Kidney epithelial cell (primary cell): ENCODE results near the gene MYO1B. TPM values are rescaled to one million over a fixed set of nuclear protein-coding genes. Genes with fewer than 3 reads are reported as not detected.

ENCODE experiments used
- DNase-seq: peaks from one replicate; pipeline ENCODE4 v3.0.0-alpha.2; 2010; ENCODE audit warnings: low read depth
- H3K27me3 ChIP-seq: 2 replicates; pipeline ENCODE4 v1.6.0; 2011; ENCODE audit warnings: low read length; ENCODE audit not compliant: control insufficient read depth, insufficient read depth
- H3K36me3 ChIP-seq: 2 replicates; pipeline ENCODE4 v1.5.1; 2011; ENCODE audit warnings: low read length; ENCODE audit not compliant: control insufficient read depth, insufficient read depth
- H3K4me3 ChIP-seq: 2 replicates; pipeline ENCODE4 v1.5.1; 2011; ENCODE audit warnings: low read depth, mild to moderate bottlenecking, control low read depth, low read length
- total RNA-seq: library from RNA; depleted of rRNA; stranded (reverse); fragments of >200 nt; gene quantifications from 2 replicates; pipeline ENCODE4 v1.2.3, GENCODE V29; 2015
- TF ChIP-seq, protein P1 (sequence below): IDR thresholded peaks from 2 replicates; pipeline ENCODE4 v1.5.1; 2011; ENCODE audit warnings: mild to moderate bottlenecking, moderate library complexity, low read length, control low read depth, inconsistent platforms; ENCODE audit not compliant: insufficient read depth, poor library complexity, severe bottlenecking

The MYO1B gene
- total RNA-seq, 1 donor from 2014 or later = 62.8 TPM

DNA sequence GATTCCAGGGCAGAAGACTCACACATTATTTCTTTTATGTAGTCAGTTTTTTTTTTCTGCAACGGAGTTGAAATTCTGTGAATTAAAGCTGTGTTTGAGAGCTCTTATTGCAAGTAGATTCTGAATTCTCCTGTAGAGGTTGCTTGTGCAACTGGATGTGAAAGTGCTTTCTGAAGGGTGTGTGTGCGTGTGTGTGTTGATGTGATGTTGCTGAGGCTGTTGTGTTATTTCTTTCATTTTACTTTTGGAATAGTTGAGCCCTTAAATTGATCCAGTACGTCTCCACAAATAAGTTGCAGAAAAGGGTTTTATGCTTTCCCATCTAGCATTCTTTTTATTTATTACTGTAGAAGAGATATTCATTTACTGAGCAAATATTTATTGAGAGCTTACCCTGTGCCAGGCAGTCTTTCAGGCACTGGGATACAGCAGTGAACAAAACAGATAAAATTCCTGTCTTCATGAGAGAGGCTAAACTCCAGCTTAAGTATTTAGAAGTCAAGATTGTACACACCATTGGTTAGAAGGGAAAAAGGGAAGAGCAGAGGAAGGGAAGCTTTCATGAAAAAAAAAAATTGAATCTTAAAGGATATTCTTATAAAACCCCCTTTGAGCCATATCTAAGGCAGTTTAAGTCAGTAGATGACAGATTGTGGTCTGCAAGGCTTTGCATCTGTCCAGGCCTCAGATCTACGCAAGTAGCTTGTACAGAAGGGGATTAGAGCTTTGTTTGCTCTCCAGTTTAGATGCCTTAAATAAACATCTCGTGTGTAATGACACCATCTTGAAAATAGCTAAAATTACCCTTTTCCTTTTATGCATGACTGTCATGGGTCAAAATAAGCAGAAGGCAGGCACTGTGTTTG is 58.2 kb downstream of the MYO1B start:
- H3K36me3 ChIP-seq = no peaks in the 10 kb centered on the region
- TF ChIP-seq, protein P1, sequence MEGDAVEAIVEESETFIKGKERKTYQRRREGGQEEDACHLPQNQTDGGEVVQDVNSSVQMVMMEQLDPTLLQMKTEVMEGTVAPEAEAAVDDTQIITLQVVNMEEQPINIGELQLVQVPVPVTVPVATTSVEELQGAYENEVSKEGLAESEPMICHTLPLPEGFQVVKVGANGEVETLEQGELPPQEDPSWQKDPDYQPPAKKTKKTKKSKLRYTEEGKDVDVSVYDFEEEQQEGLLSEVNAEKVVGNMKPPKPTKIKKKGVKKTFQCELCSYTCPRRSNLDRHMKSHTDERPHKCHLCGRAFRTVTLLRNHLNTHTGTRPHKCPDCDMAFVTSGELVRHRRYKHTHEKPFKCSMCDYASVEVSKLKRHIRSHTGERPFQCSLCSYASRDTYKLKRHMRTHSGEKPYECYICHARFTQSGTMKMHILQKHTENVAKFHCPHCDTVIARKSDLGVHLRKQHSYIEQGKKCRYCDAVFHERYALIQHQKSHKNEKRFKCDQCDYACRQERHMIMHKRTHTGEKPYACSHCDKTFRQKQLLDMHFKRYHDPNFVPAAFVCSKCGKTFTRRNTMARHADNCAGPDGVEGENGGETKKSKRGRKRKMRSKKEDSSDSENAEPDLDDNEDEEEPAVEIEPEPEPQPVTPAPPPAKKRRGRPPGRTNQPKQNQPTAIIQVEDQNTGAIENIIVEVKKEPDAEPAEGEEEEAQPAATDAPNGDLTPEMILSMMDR = no peak
- H3K27me3 ChIP-seq = no peaks in the 10 kb centered on the region
- no peak for DNase-seq
- H3K4me3 ChIP-seq = no peak overlapping the region

DNA sequence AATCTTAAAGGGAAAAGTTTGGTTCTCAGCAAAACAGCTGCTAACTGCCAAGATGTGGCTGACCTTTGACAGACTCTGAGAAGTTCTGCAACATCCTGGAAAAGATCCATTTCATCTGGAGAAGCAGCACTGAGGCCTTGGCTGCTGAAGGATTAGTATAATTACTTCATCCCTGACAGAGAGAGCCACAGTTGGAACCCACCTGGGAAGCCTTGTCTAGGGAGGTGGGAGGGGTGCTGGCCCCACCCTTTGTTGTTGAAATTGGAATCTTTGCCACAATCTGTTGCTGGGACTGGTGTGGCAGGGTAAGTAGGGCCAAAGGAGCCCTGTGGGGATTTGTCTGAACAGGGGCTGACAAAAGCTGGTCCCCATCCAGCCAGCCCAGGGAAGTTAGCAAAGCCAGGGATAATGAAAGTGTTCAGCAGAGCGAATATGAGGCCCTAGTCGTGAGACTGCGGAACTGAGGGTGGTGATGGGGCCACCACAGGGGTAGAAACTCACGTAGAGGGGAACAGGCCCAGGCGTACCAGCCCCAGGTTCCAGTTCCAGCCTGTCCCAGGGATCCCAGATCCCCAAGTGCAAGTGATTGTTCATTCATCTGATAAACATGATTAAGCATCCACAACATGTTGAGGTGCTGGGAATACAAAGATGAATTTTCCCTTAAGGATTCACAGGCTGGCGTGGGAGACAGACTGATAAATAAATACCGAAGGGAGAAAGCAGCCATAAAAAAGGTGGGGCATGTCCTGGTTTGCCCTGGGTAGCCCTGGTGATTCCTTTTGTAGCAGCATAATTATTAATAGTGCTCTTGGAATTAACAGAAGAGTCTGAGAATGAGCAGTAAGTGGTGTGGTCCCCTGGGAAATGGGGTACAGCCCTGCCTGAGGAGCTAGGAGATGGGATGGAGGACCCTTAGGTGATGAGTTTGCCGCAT is 60.0 kb downstream of the MYO1B start:
- Histone ChIP-seq H3K36me3 (no peaks in the 10 kb centered on the region), H3K4me3 (no peak overlapping the region), H3K27me3 (no peaks in the 10 kb centered on the region)
- DNase-seq = no peak
- TF ChIP-seq, protein P1 = no peak

DNA sequence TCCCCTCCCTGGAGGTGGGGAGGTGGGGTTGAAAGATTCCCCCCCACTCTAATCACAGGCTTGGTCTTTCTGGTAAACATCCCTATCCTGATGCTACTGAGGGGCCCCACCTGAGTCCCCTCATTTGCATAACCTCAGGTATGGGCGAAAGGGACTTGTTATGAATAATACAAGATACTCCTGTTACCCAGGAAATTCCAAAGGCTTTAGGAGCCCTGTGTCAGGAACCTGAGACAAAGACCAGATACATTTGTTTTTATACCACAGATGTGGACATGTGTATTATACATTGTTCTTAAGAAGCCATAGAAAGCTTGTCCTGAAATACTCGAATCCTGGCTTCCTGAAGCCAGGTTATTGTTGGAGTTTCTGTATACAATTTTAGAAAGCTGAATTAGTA is 62.8 kb downstream of the MYO1B start:
- H3K36me3 ChIP-seq = no peaks in the 10 kb centered on the region
- TF ChIP-seq, protein P1 = no peak
- no peak overlapping the region for H3K4me3 ChIP-seq
- DNase-seq = no peak
- no peaks in the 10 kb centered on the region for H3K27me3 ChIP-seq

DNA sequence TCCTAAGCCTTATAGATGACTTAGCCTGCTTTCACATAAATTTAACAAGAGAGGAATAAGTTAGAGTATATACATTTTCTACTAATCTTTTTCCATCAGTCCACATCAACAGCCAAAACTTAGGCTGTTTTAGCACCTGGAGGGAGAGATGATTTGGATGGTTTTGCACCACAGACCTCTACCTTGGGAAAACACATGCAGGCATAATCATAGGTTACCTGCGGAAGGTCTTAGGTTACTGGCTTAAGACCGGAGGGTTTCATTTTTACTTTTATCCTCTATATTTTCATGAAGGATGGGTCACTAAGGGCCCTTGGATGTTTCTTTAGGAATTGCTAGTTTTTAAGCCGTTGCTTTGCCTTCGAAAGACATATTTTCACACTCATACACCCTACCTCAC is 66.0 kb downstream of the MYO1B start:
- no peak for DNase-seq
- Histone ChIP-seq H3K27me3 (no peaks in the 10 kb centered on the region), H3K36me3 (no peaks in the 10 kb centered on the region), H3K4me3 (no peak overlapping the region)
- TF ChIP-seq, protein P1 = no peak

DNA sequence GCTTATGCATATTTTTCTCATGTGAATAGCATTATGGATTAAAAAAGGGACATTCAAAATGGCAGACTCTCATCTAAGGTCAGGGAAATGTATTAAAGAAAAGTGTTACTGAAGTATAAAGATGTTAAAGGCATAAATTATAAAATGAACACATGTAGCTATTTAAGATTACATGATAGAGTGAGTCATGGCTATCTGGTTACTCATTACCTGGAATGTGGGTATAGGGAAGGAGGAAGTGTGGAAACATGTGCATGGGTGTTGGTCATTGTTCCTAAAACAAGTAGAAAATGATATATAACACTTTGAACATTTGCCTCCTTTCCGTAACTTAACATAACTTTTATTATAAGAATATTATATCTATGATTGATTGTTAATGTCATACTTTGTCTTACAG is 66.4 kb downstream of the MYO1B start:
- DNase-seq = peak; percentile 75
- TF ChIP-seq, protein P1 = no peak
- H3K27me3 ChIP-seq = no peaks in the 10 kb centered on the region

More for the DNA sequence above, 66.4 kb downstream of the MYO1B start:
- Histone ChIP-seq H3K4me3 (no peak overlapping the region), H3K36me3 (no peaks in the 10 kb centered on the region)
